Naive B cell (primary cell): Measurements from ENCODE around the gene AK5. TPM values are rescaled to one million over a fixed set of nuclear protein-coding genes. Genes with fewer than 3 reads are reported as not detected.

Source experiments
- ATAC-seq, 2 donors: fragments of 150-1000 bp; cut with Tn5 transposase; 2 replicates each; pipeline ENCODE4 v1.10.0; 2021; ENCODE audit warnings: low read depth in 2 of 2, mild to moderate bottlenecking in 2 of 2, moderate library complexity in 2 of 2
- DNase-seq: peaks from one replicate; pipeline ENCODE4 v3.0.0; 2022
- H3K27ac Mint-ChIP-seq, 6 donors: one replicate each; pipeline ENCODE4 v1.8.0; 2020 to 2022; ENCODE audit warnings: mild to moderate bottlenecking in 6 of 6, mixed read lengths in 6 of 6, moderate library complexity in 5 of 6, inconsistent platforms in 2 of 6
- H3K27me3 Mint-ChIP-seq, 3 donors: one replicate each; pipeline ENCODE4 v1.8.0; 2021 to 2022; ENCODE audit warnings: mixed read lengths in 3 of 3, mild to moderate bottlenecking in 1 of 3
- H3K36me3 Mint-ChIP-seq, 2 donors: one replicate each; pipeline ENCODE4 v1.8.0; 2020 to 2022; ENCODE audit warnings: mixed read lengths in 2 of 2, inconsistent platforms in 1 of 2, mild to moderate bottlenecking in 1 of 2
- H3K4me1 Mint-ChIP-seq, 3 donors: one replicate each; pipeline ENCODE4 v1.8.0; 2020 to 2022; ENCODE audit warnings: mixed read lengths in 3 of 3, inconsistent platforms in 1 of 3, mild to moderate bottlenecking in 1 of 3, moderate library complexity in 1 of 3
- H3K4me3 Mint-ChIP-seq, 8 donors: one replicate each; pipeline ENCODE4 v1.8.0; 2020 to 2022; ENCODE audit warnings: mild to moderate bottlenecking in 8 of 8, mixed read lengths in 8 of 8, moderate library complexity in 8 of 8, inconsistent platforms in 2 of 8
- H3K9me3 Mint-ChIP-seq, 7 donors: one replicate each; pipeline ENCODE4 v1.8.0; 2020 to 2022; ENCODE audit warnings: mixed read lengths in 7 of 7, mild to moderate bottlenecking in 5 of 7, inconsistent platforms in 2 of 7, moderate library complexity in 1 of 7
- polyA plus RNA-seq, 6 donors: library from polyadenylated mRNA; unstranded; fragments of 300-500 nt; fragmentation: Illumina TruSeq; gene quantifications; one replicate each; pipeline ENCODE4 v1.2.3, GENCODE V29; 2021; ENCODE audit warnings: low read depth in 6 of 6

Gene AK5
- polyA plus RNA-seq, 6 donors from 2014 or later: 0.21 to 1.0 (median 0.36) TPM; not detected in 1

- Mint-ChIP-seq H3K4me1 (no peaks in the 10 kb centered on the region), H3K27me3 (no peaks in the 10 kb centered on the region), H3K27ac (no peak overlapping the region), H3K9me3 (no peaks in the 10 kb centered on the region), H3K36me3 (no peaks in the 10 kb centered on the region), H3K4me3 (no peak overlapping the region)
- DNase-seq: no peak
- no peak for ATAC-seq
Measured at GRCh38 chr1:77375541-77375940, 93.7 kb downstream of the AK5 start.

- Mint-ChIP-seq H3K27ac (peak overlapping the region in 1 of 6 donors; percentile 2), H3K27me3 (no peaks in the 10 kb centered on the region), H3K36me3 (no peaks in the 10 kb centered on the region), H3K4me3 (no peak overlapping the region), H3K9me3 (no peaks in the 10 kb centered on the region), H3K4me1 (no peaks in the 10 kb centered on the region)
- DNase-seq: no peak
- ATAC-seq: no peak
Measured at GRCh38 chr1:77375990-77376389, 94.2 kb downstream of the AK5 start.

GRCh38 chr1:77378723-77379535 is 97.1 kb downstream of the AK5 start:
- no peaks in the 10 kb centered on the region for H3K4me1 Mint-ChIP-seq
- no peak for ATAC-seq
- H3K4me3 Mint-ChIP-seq: no peak overlapping the region
- no peak overlapping the region for H3K27ac Mint-ChIP-seq
- H3K36me3 Mint-ChIP-seq: no peaks in the 10 kb centered on the region
- no peaks in the 10 kb centered on the region for H3K9me3 Mint-ChIP-seq
- DNase-seq: no peak
- no peaks in the 10 kb centered on the region for H3K27me3 Mint-ChIP-seq

DNA sequence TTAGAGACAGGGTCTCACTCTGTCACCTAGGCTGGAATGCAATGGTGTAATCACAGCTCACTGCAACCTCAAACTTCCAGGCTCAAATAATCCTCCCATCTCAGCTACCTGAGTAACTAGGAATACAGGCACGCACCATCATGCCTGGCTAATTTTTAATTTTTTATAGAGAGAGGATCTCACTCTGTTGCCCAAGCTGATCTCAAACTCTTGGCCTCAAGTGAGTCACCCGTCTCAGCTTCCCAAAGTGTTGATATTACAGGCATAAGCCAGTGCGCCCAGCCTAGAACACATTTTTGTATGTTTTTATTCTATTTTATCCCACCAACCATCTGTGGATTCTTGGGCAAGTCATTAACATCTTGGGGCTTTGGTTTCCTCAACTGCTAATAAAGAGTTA is 100.5 kb downstream of the AK5 start:
- no peak for ATAC-seq
- Mint-ChIP-seq H3K9me3 (no peaks in the 10 kb centered on the region), H3K27me3 (no peaks in the 10 kb centered on the region)

DNA sequence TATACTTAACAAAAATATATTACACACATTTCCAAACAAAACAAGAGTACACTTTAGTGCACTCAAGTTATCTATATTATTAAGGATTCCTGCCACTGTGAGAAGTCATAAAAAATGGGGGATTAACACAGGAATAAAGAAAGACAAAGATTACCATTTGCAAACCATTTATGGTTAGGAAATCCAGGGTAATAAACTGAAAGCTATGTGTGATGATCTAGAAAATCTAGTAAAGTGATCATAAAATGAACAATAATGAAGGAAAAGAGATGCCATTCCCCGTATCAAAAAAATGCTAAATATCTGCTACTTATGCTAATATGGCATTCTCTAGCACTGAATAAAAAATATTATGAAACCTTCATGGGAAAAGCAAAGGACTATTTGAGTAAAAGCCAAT is 101.4 kb downstream of the AK5 start:
- Mint-ChIP-seq H3K27me3 (no peaks in the 10 kb centered on the region), H3K4me3 (no peak overlapping the region), H3K4me1 (no peaks in the 10 kb centered on the region), H3K36me3 (no peaks in the 10 kb centered on the region), H3K9me3 (no peaks in the 10 kb centered on the region), H3K27ac (no peak overlapping the region)
- ATAC-seq: no peak
- DNase-seq: no peak

More for the DNA sequence above, 100.5 kb downstream of the AK5 start:
- Mint-ChIP-seq H3K36me3 (no peaks in the 10 kb centered on the region), H3K27ac (no peak overlapping the region), H3K4me1 (no peaks in the 10 kb centered on the region), H3K4me3 (no peak overlapping the region)
- DNase-seq: no peak

DNA sequence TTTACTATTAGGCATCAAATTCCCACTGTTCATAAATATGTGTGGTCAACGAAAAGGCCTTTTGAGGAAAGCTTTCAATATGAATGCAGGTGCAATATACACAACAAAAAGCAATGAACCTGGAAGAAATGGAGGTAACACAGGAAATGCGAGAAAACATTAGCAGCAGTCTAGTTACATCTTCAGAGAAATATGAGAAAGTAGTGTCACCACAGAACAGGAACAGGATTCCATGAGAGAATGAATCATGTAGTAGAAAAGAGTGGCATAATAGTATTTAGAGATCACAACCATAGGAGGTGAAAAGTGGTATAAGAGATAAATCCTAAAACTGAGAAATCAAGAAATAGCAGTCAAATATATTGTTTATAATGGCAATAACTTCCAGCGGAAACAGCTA is 103.7 kb downstream of the AK5 start:
- DNase-seq (no peak), ATAC-seq (no peak)
- Mint-ChIP-seq H3K4me1 (no peaks in the 10 kb centered on the region), H3K27ac (no peak overlapping the region), H3K4me3 (no peak overlapping the region), H3K36me3 (no peaks in the 10 kb centered on the region), H3K27me3 (peaks cover 0 to 8% (median 0%) of the 10 kb centered on the region in 3 donors), H3K9me3 (no peaks in the 10 kb centered on the region)

GRCh38 chr1:77386276-77386675 is 104.5 kb downstream of the AK5 start:
- no peak overlapping the region for H3K27ac Mint-ChIP-seq
- DNase-seq (no peak), ATAC-seq (no peak)
- no peaks in the 10 kb centered on the region for H3K36me3 Mint-ChIP-seq
- H3K9me3 Mint-ChIP-seq: no peaks in the 10 kb centered on the region
- H3K27me3 Mint-ChIP-seq: peaks cover 0 to 8% (median 0%) of the 10 kb centered on the region in 3 donors
- no peak overlapping the region for H3K4me3 Mint-ChIP-seq
- H3K4me1 Mint-ChIP-seq: no peaks in the 10 kb centered on the region

DNA sequence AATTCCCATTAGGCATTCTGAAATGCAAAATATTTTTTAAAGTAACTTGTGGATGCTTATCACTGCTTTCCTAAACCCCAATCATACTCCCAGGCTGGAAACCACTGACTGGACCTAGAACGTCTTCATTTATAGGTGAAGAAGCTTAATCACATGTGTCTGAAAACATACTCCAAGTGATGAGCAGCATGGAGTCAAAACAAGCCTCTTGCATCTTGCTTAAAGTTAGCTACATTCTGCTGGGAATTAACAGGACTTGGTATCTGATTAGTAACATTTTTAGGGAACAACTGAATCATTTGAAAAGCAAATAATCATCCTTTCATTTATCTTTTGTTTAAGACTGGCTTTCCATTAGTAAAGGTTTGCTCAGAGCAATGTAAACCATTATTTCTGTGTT is 105.7 kb downstream of the AK5 start:
- Mint-ChIP-seq H3K9me3 (no peaks in the 10 kb centered on the region), H3K27ac (no peak overlapping the region), H3K36me3 (no peaks in the 10 kb centered on the region), H3K4me3 (no peak overlapping the region), H3K4me1 (no peaks in the 10 kb centered on the region), H3K27me3 (peaks cover 0 to 8% (median 0%) of the 10 kb centered on the region in 3 donors)
- ATAC-seq (no peak), DNase-seq (no peak)

GRCh38 chr1:77388661-77389060 is 106.8 kb downstream of the AK5 start:
- ATAC-seq: no peak
- no peaks in the 10 kb centered on the region for H3K36me3 Mint-ChIP-seq
- no peak overlapping the region for H3K4me3 Mint-ChIP-seq
- no peaks in the 10 kb centered on the region for H3K9me3 Mint-ChIP-seq
- peaks cover 0 to 8% (median 0%) of the 10 kb centered on the region in 3 donors for H3K27me3 Mint-ChIP-seq
- H3K27ac Mint-ChIP-seq: no peak overlapping the region
- no peaks in the 10 kb centered on the region for H3K4me1 Mint-ChIP-seq
- DNase-seq: no peak

GRCh38 chr1:77392486-77392885 is 110.7 kb downstream of the AK5 start:
- no peak for ATAC-seq
- no peak overlapping the region for H3K4me3 Mint-ChIP-seq
- DNase-seq: no peak

DNA sequence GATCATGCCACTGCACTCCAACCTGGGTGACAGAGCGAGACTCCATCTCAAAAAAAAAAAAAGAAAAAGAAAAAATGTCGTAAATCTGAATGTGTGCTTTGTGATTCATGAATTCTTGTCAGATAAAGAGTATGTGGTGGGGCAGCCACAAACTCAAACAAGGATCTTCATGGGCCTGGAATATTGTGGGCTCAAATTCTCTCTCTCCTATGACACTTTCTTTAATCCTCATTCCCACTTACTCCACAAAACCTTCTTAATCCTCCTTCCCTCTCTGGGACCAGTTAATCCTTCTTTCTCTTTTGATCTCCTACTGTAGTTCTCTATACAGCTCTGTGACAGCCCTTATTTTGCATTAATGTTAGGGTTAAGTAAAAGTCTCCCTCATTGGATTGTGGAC is 112.3 kb downstream of the AK5 start:
- ATAC-seq: no peak
- Mint-ChIP-seq H3K36me3 (no peaks in the 10 kb centered on the region), H3K4me3 (no peak overlapping the region), H3K4me1 (no peaks in the 10 kb centered on the region), H3K27me3 (peaks cover 0 to 5% (median 0%) of the 10 kb centered on the region in 3 donors), H3K9me3 (no peaks in the 10 kb centered on the region), H3K27ac (peak overlapping the region in 1 of 6 donors; percentile 0)
- DNase-seq: no peak

More at GRCh38 chr1:77392486-77392885, 110.7 kb downstream of the AK5 start:
- H3K27ac Mint-ChIP-seq: no peak overlapping the region
- no peaks in the 10 kb centered on the region for H3K9me3 Mint-ChIP-seq
- H3K36me3 Mint-ChIP-seq: no peaks in the 10 kb centered on the region
- no peaks in the 10 kb centered on the region for H3K4me1 Mint-ChIP-seq
- H3K27me3 Mint-ChIP-seq: peaks cover 0 to 8% (median 0%) of the 10 kb centered on the region in 3 donors

GRCh38 chr1:77395051-77395450 is 113.2 kb downstream of the AK5 start:
- Mint-ChIP-seq H3K27ac (no peak overlapping the region), H3K4me3 (no peak overlapping the region), H3K27me3 (no peaks in the 10 kb centered on the region), H3K4me1 (no peaks in the 10 kb centered on the region), H3K36me3 (no peaks in the 10 kb centered on the region), H3K9me3 (no peaks in the 10 kb centered on the region)
- DNase-seq: no peak
- ATAC-seq: no peak

- H3K4me3 Mint-ChIP-seq: no peak overlapping the region
- no peaks in the 10 kb centered on the region for H3K36me3 Mint-ChIP-seq
- no peaks in the 10 kb centered on the region for H3K4me1 Mint-ChIP-seq
- no peaks in the 10 kb centered on the region for H3K27me3 Mint-ChIP-seq
- DNase-seq: no peak
- no peak overlapping the region for H3K27ac Mint-ChIP-seq
- ATAC-seq: no peak
- no peaks in the 10 kb centered on the region for H3K9me3 Mint-ChIP-seq
Measured at GRCh38 chr1:77398152-77398551, 116.3 kb downstream of the AK5 start.

DNA sequence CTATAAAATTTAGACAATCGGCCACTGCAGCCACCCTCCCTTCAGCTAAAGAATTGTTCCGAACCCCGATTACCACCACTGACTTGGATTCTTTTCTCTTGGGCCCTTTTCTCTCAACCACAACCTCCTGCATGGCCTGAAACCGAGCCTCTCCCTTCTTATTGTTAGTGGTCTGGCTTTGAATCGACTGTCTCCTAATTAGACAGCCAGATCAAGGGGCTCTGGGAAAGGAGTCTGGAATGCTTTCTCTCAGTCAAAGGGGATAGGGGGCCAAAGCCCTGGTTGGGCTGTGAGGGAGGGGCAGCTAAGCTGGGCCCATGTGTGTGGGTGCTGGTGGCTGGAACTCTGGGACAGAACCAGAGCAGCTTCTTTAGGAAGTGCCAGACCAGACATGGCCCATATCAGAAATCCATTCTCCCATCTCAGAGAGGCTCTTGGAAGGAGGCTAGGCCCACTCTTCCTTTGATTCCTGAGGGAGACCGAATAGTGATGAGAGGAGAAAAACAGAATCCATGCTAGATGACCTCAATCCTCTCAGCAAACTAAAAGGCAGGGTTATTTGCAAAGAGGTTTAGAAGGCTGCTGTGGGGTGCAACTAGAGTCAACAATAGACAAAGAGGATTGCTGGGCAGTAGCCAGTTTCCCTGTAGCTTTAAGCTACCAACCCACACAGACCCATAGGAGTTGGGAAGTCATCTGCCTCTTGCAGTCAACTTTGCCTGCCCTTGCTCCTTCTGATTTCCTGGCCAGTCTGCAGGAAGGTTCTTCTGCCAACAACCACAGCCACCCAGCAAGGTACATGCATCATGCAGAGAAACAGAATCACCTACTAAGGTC is 117.6 kb downstream of the AK5 start:
- Mint-ChIP-seq H3K27me3 (peaks cover 0 to 2% (median 0%) of the 10 kb centered on the region in 3 donors), H3K27ac (no peak overlapping the region), H3K4me1 (no peaks in the 10 kb centered on the region), H3K9me3 (peaks cover 0 to 8% (median under 1%) of the 10 kb centered on the region in 7 donors), H3K36me3 (no peaks in the 10 kb centered on the region), H3K4me3 (no peak overlapping the region)
- no peak for ATAC-seq
- no peak for DNase-seq
